Hepatocyte (in vitro differentiated cells): Measurements from ENCODE around the gene PDSS2.
A peak's percentile ranks its signal among the peaks of the same experiment; 100 is the strongest.

Experiments used
- CTCF ChIP-seq: fragments of 200-600 bp; sonication (generic); IDR thresholded peaks from 2 replicates; pipeline ENCODE4 v1.5.1; 2016; ENCODE audit warnings: antibody characterized with exemption, mild to moderate bottlenecking; ENCODE audit not compliant: poor library complexity
- EZH2 ChIP-seq: fragments of 200-600 bp; sonication (generic); IDR thresholded peaks from 2 replicates; pipeline ENCODE4 v1.6.1; 2016; ENCODE audit warnings: antibody characterized with exemption, mild to moderate bottlenecking, borderline replicate concordance
- EZH2phosphoT487 ChIP-seq: fragments of 200-600 bp; sonication (generic); IDR thresholded peaks from one replicate; pipeline ENCODE4 v1.6.1; 2018; ENCODE audit warnings: antibody characterized with exemption, mild to moderate bottlenecking, low read depth, moderate library complexity; ENCODE audit not compliant: unreplicated experiment, severe bottlenecking

- peak; percentile 58 for TF ChIP-seq CTCF
- TF ChIP-seq EZH2phosphoT487 = no peak
- TF ChIP-seq EZH2 = no peak
Measured at GRCh38 chr6:107185391-107185970, 273.9 kb downstream of the PDSS2 start.
